Psoas muscle (tissue), 8 donors: ENCODE data around the gene TENM3. TPM values are rescaled to one million over a fixed set of nuclear protein-coding genes. Genes with fewer than 3 reads are reported as not detected.

ENCODE experiments used
- ATAC-seq, 4 donors: fragments of 200-7000 bp; cut with Tn5 transposase; one replicate each; pipeline ENCODE4 v1.9.1; 2020; ENCODE audit warnings: moderate library complexity in 3 of 4, mild to moderate bottlenecking in 2 of 4
- DNase-seq, 2 donors: peaks; one replicate each; pipeline ENCODE4 v3.0.0-alpha.2; 2020
- H3K27ac ChIP-seq: fragments of 200-600 bp; one replicate; pipeline ENCODE4 v1.8.0; 2022
- H3K27me3 ChIP-seq, 3 donors: fragments of 200-600 bp in 1 of 3; one replicate each; pipeline versions ENCODE4 v1.6.1 to v1.8.0; 2013 to 2022; ENCODE audit warnings: low read length in 2 of 3, mild to moderate bottlenecking in 2 of 3, moderate library complexity in 1 of 3; ENCODE audit not compliant: insufficient read depth in 3 of 3
- H3K36me3 ChIP-seq, 2 donors: fragments of 200-600 bp in 1 of 2; one replicate each; pipeline versions ENCODE4 v1.6.1 to v1.8.0; 2013 to 2022; ENCODE audit warnings: low read depth in 1 of 2, mild to moderate bottlenecking in 1 of 2, moderate library complexity in 1 of 2; ENCODE audit not compliant: insufficient read depth in 1 of 2
- H3K4me1 ChIP-seq: fragments of 200-600 bp; one replicate; pipeline ENCODE4 v1.8.0; 2022
- H3K4me3 ChIP-seq: fragments of 200-600 bp; one replicate; pipeline ENCODE4 v1.8.0; 2022; ENCODE audit warnings: mild to moderate bottlenecking
- H3K9me3 ChIP-seq: fragments of 200-600 bp; one replicate; pipeline ENCODE4 v1.8.0; 2022
- CTCF ChIP-seq: fragments of 200-600 bp; IDR thresholded peaks from one replicate; pipeline ENCODE4 v1.8.0; 2022; ENCODE audit warnings: antibody characterized with exemption
- WGBS, 3 donors: extraction: QIAGEN DNeasy Blood & Tissue Kit; methylation state at CpG; one replicate each; pipeline versions ENCODE4 v1.1.6 to v1.1.7; 2013; 5-methylcytosine and 5-hydroxymethylcytosine counted together
- intact Hi-C, 2 donors: fragments of 100-400 bp; cut with DNase I; formaldehyde crosslinking; loops; one replicate each; pipeline versions ENCODE4 v1.11.0 to v1.14.2; 2022
- polyA plus RNA-seq, 3 donors: library from polyadenylated mRNA; stranded (reverse); fragments of 200-250 nt; gene quantifications; one replicate each; pipeline ENCODE4 v1.2.3, GENCODE V29; 2013
- total RNA-seq, 4 donors: library from RNA; stranded (reverse); fragmentation: NEBNext Ultra II Directional in 2 of 4; extraction: Animal tissue kit (Norgen Biotek cat#: 25700) in 2 of 4; gene quantifications; one replicate each; pipeline versions ENCODE4 v1.2.1 to v1.2.4, GENCODE V29; 2021 to 2023
- donor health status: healthy with polysubstance abuse.
- donor health status: DM: no; HTN: no; CAD: no; lungs with moderate emphysema.
- donor health status: Bipolar disorder and iron deficiency.
- donor health status: healthy.
- donor health status: DM: yes; HTN: yes; CAD: no.
- donor health status: DM: no; HTN: no; CAD: no.
- donor health status: DM: no; HTN: no; CAD: no.
- donor health status: DM: yes; HTN: yes; CAD: no.

The TENM3 gene
- total and polyA plus RNA-seq, 7 donors: 0.48 to 11.6 (median 5.3) TPM

GRCh38 chr4:182429896-182430295 is 186.7 kb downstream of the TENM3 start:
- no peaks in the 10 kb centered on the region for H3K9me3 ChIP-seq

GRCh38 chr4:182432819-182433218 is 189.6 kb downstream of the TENM3 start:
- intact Hi-C loops: no loop called here
- H3K4me3 ChIP-seq: no peak overlapping the region
- WGBS, 3 donors: 54 to 69% (median 68%) methylated on average over 1 of the region's 1 CpG
- DNase-seq: no peak
- no peaks in the 10 kb centered on the region for H3K27me3 ChIP-seq
- H3K4me1 ChIP-seq: no peaks in the 10 kb centered on the region
- peak; percentile 32 to 95 (median 68) for ATAC-seq
- no peaks in the 10 kb centered on the region for H3K9me3 ChIP-seq
- H3K36me3 ChIP-seq: no peaks in the 10 kb centered on the region
- H3K27ac ChIP-seq: no peak overlapping the region
- TF ChIP-seq CTCF: no peak

More at GRCh38 chr4:182429896-182430295, 186.7 kb downstream of the TENM3 start:
- intact Hi-C loops: no loop called here
- Histone ChIP-seq H3K36me3 (no peaks in the 10 kb centered on the region), H3K27ac (no peak overlapping the region), H3K4me1 (no peaks in the 10 kb centered on the region), H3K27me3 (no peaks in the 10 kb centered on the region), H3K4me3 (no peak overlapping the region)
- no peak for DNase-seq
- TF ChIP-seq CTCF: no peak
- WGBS, 3 donors: 73 to 82% (median 81%) methylated on average over 8 of the region's 8 CpGs
- no peak for ATAC-seq

GRCh38 chr4:182434720-182435119 is 191.5 kb downstream of the TENM3 start:
- H3K4me1 ChIP-seq: no peaks in the 10 kb centered on the region

GRCh38 chr4:182435401-182435800 is 192.2 kb downstream of the TENM3 start:
- H3K27me3 ChIP-seq: no peaks in the 10 kb centered on the region
- ATAC-seq (no peak), DNase-seq (no peak)
- H3K27ac ChIP-seq: no peak overlapping the region
- intact Hi-C loops: no loop called here
- H3K4me1 ChIP-seq: no peaks in the 10 kb centered on the region
- WGBS, 3 donors: 36 to 60% (median 43%) methylated on average over 4 of the region's 4 CpGs
- H3K9me3 ChIP-seq: no peaks in the 10 kb centered on the region
- no peaks in the 10 kb centered on the region for H3K36me3 ChIP-seq
- no peak overlapping the region for H3K4me3 ChIP-seq
- no peak for TF ChIP-seq CTCF

More at GRCh38 chr4:182434720-182435119, 191.5 kb downstream of the TENM3 start:
- 16 to 36% (median 23%) methylated on average over 4 of the region's 4 CpGs for WGBS, 3 donors
- ATAC-seq (peak in 2 of 4 donors; percentile 54 to 71), DNase-seq (no peak)
- intact Hi-C loops: no loop called here
- Histone ChIP-seq H3K4me3 (no peak overlapping the region), H3K27me3 (no peaks in the 10 kb centered on the region), H3K9me3 (no peaks in the 10 kb centered on the region), H3K36me3 (no peaks in the 10 kb centered on the region), H3K27ac (no peak overlapping the region)
- TF ChIP-seq CTCF: no peak

- TF ChIP-seq CTCF: no peak
- no peak for DNase-seq
- Histone ChIP-seq H3K27me3 (peaks cover 0 to 5% (median 0%) of the 10 kb centered on the region in 3 donors), H3K9me3 (no peaks in the 10 kb centered on the region), H3K36me3 (no peaks in the 10 kb centered on the region), H3K4me3 (no peak overlapping the region), H3K4me1 (no peaks in the 10 kb centered on the region), H3K27ac (no peak overlapping the region)
- no peak for ATAC-seq
- intact Hi-C loops: no loop called here
Observed at GRCh38 chr4:182443070-182443469, 199.9 kb downstream of the TENM3 start.
